Activated CD8-positive, alpha-beta memory T cell treated with anti-CD3 and anti-CD28 coated beads for 36 hours (primary cell): ENCODE results near the gene ZEB1. TPM values are rescaled to one million over a fixed set of nuclear protein-coding genes. Genes with fewer than 3 reads are reported as not detected.

Experiments used
- CTCF ChIA-PET: fragments of 350-600 bp; sonication (Branson Sonifier 250); formaldehyde crosslinking; loops from one replicate; lab custom pipeline; 2021; ENCODE audit warnings: antibody characterized with exemption; lab: Charles Lee
- POLR2A ChIA-PET: fragments of 350-600 bp; sonication (Branson Sonifier 250); formaldehyde crosslinking; loops from one replicate; lab custom pipeline; 2021; ENCODE audit warnings: antibody characterized with exemption; lab: Charles Lee
- total RNA-seq, 2 experiments: library from RNA; stranded (reverse); gene quantifications; one replicate each; pipeline ENCODE4 v1.2.3, GENCODE V29; 2021

ZEB1 gene
- total RNA-seq = 10 to 100 TPM; 35.2 to 38.1 TPM

GRCh38 chr10:31318854-31319601 is at the start of gene ZEB1:
Gene ZEB1, plus strand, starts transcription at chr10:31319216. Its CDS starts 19 bp downstream, at chr10:31319235.
- ChIA-PET POLR2A (interaction anchor here (0.8 to 1.5 kb wide), 3 partner anchors 22 to 618 kb away, joined by 3 to 4 read pairs (median 3); no protein-coding TSS in a partner anchor), CTCF (no interaction called here)

DNA sequence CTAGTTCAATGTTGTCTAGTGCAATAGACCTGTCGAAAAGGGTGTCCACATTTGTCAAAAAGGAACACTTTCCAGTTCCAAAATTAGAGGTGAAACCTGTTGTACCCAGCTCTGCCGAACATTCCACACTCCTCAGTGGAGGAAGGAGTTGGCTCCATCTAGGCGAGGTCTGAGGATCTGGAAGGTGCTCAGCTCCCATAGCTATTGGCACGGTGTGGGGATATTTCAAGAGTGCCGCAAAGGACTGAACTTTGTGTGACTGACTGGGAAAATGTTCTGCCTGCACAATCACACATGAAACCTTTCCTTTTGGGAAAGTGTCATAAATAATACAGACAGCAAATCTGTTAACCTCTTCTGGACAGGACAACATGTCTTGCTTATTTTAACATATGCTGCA is 48.1 kb upstream of the ZEB1 start:
- ChIA-PET CTCF (no interaction called here), POLR2A (no interaction called here)

- CTCF ChIA-PET = no interaction called here
- POLR2A ChIA-PET = no interaction called here
These were observed 46.2 kb upstream of the ZEB1 start for GRCh38 chr10:31272841-31273240.

- ChIA-PET CTCF (no interaction called here), POLR2A (no interaction called here)
These were observed 45.2 kb upstream of the ZEB1 start for GRCh38 chr10:31273789-31274188.

DNA sequence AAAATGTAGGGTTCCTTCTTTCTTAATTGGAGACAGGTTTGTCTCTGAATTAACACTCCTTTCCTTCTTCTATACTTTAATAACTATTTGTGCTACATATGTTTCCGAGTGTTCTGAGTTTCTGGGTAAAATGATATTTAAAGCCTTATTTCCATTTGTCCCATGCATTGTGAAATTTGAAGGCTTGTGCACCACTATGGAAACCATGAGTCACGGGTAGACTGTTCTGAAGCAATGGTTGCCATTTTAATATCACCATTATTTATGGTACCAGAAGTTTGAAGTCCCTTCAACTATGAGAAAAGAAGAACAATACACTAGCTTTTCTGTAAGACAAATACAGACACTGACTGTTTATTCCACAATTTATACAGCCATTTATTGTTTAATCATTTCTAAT is 44.7 kb upstream of the ZEB1 start:
- ChIA-PET CTCF (no interaction called here), POLR2A (no interaction called here)

DNA sequence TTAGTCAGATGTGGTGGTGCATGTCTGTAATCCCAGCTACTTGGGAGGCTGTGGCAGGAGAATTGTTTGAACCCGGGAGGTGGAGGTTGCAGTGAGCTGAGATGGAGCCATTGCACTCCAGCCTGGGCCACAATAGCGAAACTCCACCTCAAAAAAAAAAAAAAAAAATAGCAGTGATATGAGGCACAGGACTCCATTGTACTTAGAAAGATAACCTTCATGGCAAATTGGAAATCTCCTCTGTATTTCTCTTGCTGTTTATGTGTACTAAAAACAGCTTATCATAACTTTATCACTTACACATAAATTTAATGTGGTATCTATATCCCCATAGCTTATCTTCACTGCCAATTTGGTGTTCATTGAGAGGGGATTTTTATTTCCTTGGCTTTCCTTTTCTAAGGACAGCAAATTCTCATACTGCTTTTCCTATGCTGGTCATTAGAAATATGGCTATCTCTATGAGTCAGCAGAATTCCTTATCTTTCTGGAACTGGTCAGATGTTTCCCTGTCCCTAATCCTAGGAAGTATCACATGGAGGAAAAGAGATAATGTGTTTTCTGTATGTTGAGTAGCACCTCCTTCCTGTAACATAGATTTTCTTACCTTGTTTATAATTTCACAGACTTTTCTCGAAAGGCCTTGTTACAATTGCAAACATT is 40.6 kb upstream of the ZEB1 start:
- POLR2A ChIA-PET = interaction anchor here (0.5 to 0.7 kb wide), 2 partner anchors 270 to 675 kb away, joined by 3 to 6 read pairs; no protein-coding TSS in a partner anchor

DNA sequence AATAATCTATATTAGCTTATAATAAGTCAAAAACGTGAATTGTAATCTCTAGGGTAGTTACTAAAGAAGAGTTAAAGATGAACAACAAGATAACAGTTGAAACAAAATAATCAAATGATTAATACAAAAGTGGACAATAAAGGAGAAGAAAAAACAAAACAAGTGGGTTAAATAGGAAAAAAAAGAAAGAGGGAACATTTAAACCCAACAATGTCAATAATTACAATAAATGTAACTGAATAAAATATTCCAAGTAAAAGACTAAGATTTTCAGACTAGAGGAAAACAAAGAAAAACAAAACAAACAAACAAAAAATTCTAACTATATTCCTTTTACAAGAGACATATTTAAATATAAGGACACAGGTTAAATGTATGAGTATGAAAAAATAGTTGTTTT is 38.0 kb upstream of the ZEB1 start:
- POLR2A ChIA-PET = no interaction called here
- CTCF ChIA-PET = no interaction called here

More for the DNA sequence above, 40.6 kb upstream of the ZEB1 start:
- CTCF ChIA-PET = no interaction called here

DNA sequence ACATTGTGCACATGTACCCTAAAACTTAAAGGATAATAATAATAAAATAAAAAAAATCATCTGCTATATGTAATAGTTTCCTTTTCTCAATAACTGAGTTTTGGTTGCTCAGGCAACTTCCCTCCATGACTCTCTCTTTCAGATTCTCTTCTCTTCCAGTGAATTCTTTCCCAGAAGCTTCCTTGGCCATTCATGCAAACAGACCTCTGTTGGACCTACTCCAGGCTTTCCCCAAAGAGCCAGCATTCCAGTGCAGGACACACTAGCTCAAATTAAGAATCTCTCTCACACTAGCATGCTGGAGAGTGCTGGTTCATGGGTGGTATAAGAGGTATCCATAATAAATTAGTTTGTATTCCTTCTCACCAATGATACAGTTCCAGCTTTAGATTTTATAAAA is 31.0 kb upstream of the ZEB1 start:
- CTCF ChIA-PET = no interaction called here
- POLR2A ChIA-PET = no interaction called here

DNA sequence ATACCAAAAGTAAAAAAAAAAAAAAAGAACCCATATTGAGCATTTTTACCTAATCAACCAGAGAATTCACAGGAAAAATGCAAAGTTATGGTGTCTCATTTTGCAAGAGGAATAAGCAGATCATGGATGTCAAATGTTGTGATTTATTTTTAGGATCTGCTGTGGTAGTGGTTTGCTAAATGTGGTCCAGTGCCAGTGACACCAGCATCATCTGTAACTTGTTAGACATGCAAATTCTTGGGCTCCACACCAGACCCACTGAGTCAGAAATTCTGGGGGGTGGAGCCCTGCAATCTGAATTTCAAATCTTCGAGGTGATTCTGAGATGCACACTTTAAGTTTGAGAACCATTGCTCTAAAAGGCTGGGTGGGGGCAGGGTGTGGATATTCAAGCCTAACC is 30.1 kb upstream of the ZEB1 start:
- ChIA-PET POLR2A (no interaction called here), CTCF (no interaction called here)

- ChIA-PET CTCF (no interaction called here), POLR2A (no interaction called here)
These were observed 28.6 kb upstream of the ZEB1 start for GRCh38 chr10:31290386-31290785.

- ChIA-PET CTCF (no interaction called here), POLR2A (no interaction called here)
These were observed 27.9 kb upstream of the ZEB1 start for GRCh38 chr10:31291123-31291522.

DNA sequence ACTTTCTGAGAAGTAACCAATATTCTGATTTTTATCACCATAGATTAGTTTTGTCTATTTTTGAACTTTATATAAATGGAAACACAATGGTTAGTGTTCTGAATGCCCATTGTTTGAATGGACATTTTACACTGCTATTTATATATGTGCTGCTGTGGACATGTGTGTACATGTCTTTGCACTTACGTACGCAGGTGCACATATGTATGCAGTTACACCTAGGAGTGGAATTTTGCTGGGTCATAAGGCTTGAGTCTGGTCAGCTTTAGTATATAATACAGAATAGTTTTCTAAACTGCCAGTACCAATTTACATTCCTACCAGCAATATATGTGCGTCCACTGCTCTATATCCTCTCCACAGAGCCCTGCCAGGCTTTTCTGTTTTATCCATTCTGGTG is 24.5 kb upstream of the ZEB1 start:
- POLR2A ChIA-PET = no interaction called here
- CTCF ChIA-PET = no interaction called here

DNA sequence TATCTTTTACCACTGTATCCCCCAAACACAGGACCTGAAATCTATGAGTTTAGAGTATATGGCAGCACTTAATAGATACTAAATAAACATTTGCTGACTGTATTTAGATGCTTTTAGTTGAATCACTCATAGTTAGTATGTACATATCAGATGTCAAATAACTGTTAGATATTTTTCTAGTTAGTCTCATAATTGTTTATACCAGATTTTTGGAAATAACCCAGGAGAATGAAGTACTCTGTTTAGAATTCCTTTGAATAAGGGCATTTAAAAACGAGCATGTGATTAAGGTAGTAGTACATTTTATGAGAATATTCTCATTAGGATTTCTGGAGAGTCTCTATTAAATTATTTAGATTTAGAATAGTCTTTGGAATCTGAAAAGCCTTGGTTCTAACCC is 22.3 kb upstream of the ZEB1 start:
- ChIA-PET POLR2A (no interaction called here), CTCF (no interaction called here)

DNA sequence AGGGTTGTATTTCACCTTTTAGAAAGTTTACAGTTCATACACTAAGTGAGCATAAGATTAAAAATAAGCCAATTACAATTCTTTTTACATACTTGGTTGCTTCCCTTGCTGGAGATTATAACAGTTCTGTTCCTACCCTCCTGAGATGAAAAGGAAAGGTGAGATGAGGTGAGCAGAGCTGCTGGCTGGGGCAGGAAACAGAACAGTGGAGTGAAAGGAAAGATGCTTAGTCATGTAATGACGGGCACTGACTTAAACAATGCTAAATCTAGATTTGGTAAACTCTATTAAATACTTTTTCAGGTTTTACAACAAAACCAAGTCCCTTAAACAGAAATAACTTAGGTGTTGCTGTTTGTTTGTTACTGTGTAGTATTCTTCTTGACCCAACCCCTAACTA is 19.9 kb upstream of the ZEB1 start:
- CTCF ChIA-PET = no interaction called here
- POLR2A ChIA-PET = no interaction called here

GRCh38 chr10:31303212-31303611 is 15.8 kb upstream of the ZEB1 start:
- POLR2A ChIA-PET = no interaction called here

GRCh38 chr10:31304291-31304970 is 14.6 kb upstream of the ZEB1 start:
- ChIA-PET CTCF (no interaction called here), POLR2A (no interaction called here)

More at GRCh38 chr10:31303212-31303611, 15.8 kb upstream of the ZEB1 start:
- CTCF ChIA-PET = no interaction called here

DNA sequence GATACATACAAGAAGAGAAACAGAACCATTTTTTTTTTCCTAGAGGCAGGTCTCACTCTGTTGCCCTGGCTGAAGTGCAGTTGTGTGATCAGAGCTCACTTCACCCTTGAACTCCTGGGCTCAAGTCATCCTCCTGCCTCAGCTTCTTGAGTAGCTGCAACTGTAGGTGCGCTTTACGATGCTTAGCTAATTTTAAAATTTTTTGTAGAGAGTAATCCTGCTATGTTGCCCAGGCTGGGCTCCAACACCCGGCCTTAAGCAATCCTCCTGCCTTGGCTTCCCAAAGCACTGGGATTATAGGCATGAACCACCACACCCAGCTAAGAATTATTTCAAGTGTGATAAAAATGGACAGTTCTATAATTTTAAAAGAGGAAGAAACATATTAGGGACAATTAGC is 5.6 kb upstream of the ZEB1 start:
- POLR2A ChIA-PET = no interaction called here
- CTCF ChIA-PET = no interaction called here

DNA sequence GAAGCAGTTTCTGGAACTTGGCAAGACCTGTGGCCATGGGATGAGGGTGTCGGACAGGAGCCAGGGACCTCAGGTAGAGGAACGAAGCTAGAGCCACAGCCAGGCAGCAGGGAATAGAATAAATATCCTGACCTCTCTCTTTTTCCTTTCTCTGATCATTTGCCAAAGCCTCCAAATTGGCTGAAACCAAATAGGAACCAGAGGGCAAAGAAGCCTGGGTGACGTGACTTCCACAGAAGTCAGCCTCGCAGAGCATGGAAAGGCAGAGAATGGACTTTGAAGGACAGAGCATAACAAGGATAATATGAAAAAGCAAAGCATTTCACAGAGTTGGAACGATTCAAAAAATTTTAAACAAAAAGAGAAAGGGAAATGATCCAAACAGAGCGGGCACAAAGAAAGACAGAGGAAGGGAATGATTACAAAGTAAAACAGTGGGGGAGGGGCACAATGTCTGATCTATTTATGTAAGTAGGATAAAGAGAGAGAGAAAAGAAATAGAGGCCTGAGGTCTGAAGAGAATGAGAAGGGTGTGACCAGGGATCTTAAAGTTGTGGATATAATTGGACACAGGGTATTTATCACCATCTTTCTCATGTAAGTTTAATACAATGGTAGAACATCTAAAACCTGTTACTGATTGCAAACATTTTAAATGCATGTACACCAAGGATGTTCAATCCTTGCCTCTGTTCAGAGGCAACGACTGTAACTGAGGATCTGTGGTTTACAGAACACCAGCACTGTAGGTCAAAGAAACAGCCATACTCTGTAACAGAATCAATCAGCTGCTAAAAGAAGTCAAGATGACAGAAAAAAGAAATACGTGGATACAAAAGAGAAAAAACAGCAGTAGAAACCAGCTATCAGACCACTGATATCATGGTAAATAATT is 4.5 kb upstream of the ZEB1 start:
- CTCF ChIA-PET = no interaction called here
- POLR2A ChIA-PET = no interaction called here

DNA sequence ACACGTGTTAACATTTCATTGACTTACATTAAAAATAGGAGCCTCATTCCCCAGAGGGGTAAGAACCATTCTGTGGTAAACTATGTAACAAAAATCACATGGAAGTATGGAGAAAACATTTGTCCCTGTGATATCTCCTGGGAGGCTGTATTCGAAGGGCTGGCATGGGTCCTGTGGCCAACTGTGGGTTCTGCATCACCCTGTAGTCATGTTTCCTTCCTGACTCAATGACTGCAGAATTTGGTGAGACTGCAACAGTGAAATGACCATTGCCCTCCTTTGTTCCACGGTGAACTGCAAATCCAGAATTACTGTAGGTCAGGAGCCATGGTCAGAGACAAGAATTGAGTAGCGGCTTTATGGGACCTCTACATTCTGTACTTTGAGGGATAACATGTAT is 3.6 kb upstream of the ZEB1 start:
- CTCF ChIA-PET = no interaction called here

More for the DNA sequence above, 3.6 kb upstream of the ZEB1 start:
- POLR2A ChIA-PET = no interaction called here
